SU-DHL-6 (cell line): ENCODE results near the gene NET1.

Experiments
- H2AFZ ChIP-seq: fragments of 200-600 bp; sonication (generic); 2 replicates; pipeline ENCODE4 v1.6.1; 2014; ENCODE audit warnings: low read depth, mild to moderate bottlenecking, moderate library complexity, mixed read lengths, antibody characterized with exemption, low read length; ENCODE audit not compliant: severe bottlenecking
- H3F3A ChIP-seq: fragments of 200-600 bp; shearing (Covaris generic); 2 replicates; pipeline ENCODE4 v1.6.0; 2016; ENCODE audit warnings: antibody characterized with exemption, mild to moderate bottlenecking; ENCODE audit not compliant: insufficient read depth
- H3K27ac ChIP-seq: fragments of 200-600 bp; sonication (generic); 2 replicates; pipeline ENCODE4 v1.5.1; 2016; ENCODE audit warnings: low read depth, mild to moderate bottlenecking, low read length, moderate library complexity, mixed read lengths
- H3K27me3 ChIP-seq: fragments of 200-600 bp; sonication (generic), shearing (Covaris generic); 2 replicates; pipeline ENCODE4 v1.6.0; 2014; ENCODE audit warnings: mild to moderate bottlenecking, low read length
- H3K36me3 ChIP-seq: fragments of 200-600 bp; sonication (generic); 2 replicates; pipeline ENCODE4 v1.6.1; 2014; ENCODE audit warnings: mild to moderate bottlenecking, low read length, mixed read lengths
- H3K4me2 ChIP-seq: fragments of 300-600, 200-600 bp; shearing (Covaris generic), sonication (generic); 2 replicates; pipeline ENCODE4 v1.6.0; 2014; ENCODE audit warnings: low read length, low read depth, mild to moderate bottlenecking; ENCODE audit not compliant: poor library complexity, severe bottlenecking
- H3K4me3 ChIP-seq: fragments of 200-600 bp; sonication (generic); 2 replicates; pipeline ENCODE4 v1.5.1; 2014; ENCODE audit warnings: antibody characterized with exemption, low read length, mild to moderate bottlenecking, mixed read lengths; ENCODE audit not compliant: insufficient read depth, poor library complexity, severe bottlenecking
- H3K79me2 ChIP-seq: fragments of 200-600 bp; sonication (generic); 2 replicates; pipeline ENCODE4 v1.6.1; 2014; ENCODE audit warnings: mild to moderate bottlenecking, low read length, moderate library complexity; ENCODE audit not compliant: insufficient read depth
- H3K9ac ChIP-seq: fragments of 200-600 bp; sonication (generic); 2 replicates; pipeline ENCODE4 v1.7.0; 2014; ENCODE audit warnings: mild to moderate bottlenecking, low read length
- H3K9me2 ChIP-seq: fragments of 200-600 bp; sonication (generic); replicated peaks from 2 replicates; pipeline ENCODE4 v1.6.1; 2014; ENCODE audit warnings: low read length; ENCODE audit not compliant: insufficient read depth
- H3K9me3 ChIP-seq: fragments of 200-600 bp; sonication (generic); 2 replicates; pipeline ENCODE4 v1.6.1; 2014; ENCODE audit warnings: low read length, mixed read lengths; ENCODE audit not compliant: insufficient read depth
- H4K20me1 ChIP-seq: fragments of 200-600 bp; sonication (generic); 2 replicates; pipeline ENCODE4 v1.6.1; 2014; ENCODE audit warnings: low read depth, mild to moderate bottlenecking, antibody characterized with exemption, low read length, moderate library complexity, mixed read lengths
- CTCF ChIP-seq: fragments of 200-600 bp; sonication (generic); IDR thresholded peaks from one replicate; pipeline ENCODE4 v1.5.1; 2017; ENCODE audit warnings: antibody characterized with exemption, mild to moderate bottlenecking, low read length, moderate library complexity; ENCODE audit not compliant: insufficient read depth, poor library complexity, severe bottlenecking
- EZH2phosphoT487 ChIP-seq: fragments of 200-600 bp; sonication (generic), shearing (Covaris generic); conservative IDR thresholded peaks from 2 replicates; pipeline ENCODE4 v1.6.1; 2018; ENCODE audit warnings: mild to moderate bottlenecking, antibody characterized with exemption, low read length, moderate library complexity, mixed read lengths

The NET1 gene

GRCh38 chr10:5364890-5365338 lies 47.4 kb upstream of the NET1 start, which contains the start of gene UCN3:
UCN3 (plus strand) TSS chr10:5364966; CDS start chr10:5373721, 8,755 bp downstream.
- no peak within 1 kb of the TSS for H3K9ac ChIP-seq
- H3K27me3 ChIP-seq, result no peaks in the 10 kb centered on the region
- H3F3A ChIP-seq, result no peaks in the 10 kb centered on the region
- no peak within 1 kb of the TSS for H2AFZ ChIP-seq
- no peak for TF ChIP-seq CTCF
- no peaks in the 10 kb centered on the region for H3K9me3 ChIP-seq
- no peaks in the 10 kb centered on the region for H3K79me2 ChIP-seq
- H3K9me2 ChIP-seq, result no peaks in the 10 kb centered on the region
- no peak within 1 kb of the TSS for H3K27ac ChIP-seq
- H3K4me2 ChIP-seq, result no peak within 1 kb of the TSS
- H3K36me3 ChIP-seq, result no peaks in the 10 kb centered on the region
- no peak within 1 kb of the TSS for H3K4me3 ChIP-seq
- H4K20me1 ChIP-seq, result no peaks in the 10 kb centered on the region

DNA sequence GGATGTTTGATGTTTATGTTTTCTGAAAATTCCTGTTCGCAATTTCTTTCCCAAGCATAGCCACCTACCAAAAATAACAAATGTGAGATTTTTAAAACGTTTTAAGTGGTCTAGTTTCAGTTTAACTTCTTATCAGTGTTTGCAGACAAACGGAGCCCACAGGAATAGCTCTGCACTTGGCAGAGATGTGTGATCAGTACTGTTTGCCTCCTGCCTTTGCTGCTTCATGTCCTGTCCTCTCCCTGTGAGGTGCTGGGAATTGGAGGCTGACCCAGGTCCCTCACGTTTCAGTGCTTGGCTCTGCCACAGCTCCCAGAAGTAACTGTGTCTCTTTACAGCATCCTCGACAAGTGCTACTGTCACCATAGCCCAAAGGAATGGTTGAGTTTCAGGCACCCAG lies 46.4 kb upstream of the NET1 start:
- Histone ChIP-seq H3K27me3 (no peaks in the 10 kb centered on the region), H3K27ac (no peak overlapping the region), H3K9ac (no peak overlapping the region), H3F3A (peaks cover 10% of the 10 kb centered on the region; the same call in 1 of the 2 replicates), H3K9me3 (peaks cover 6% of the 10 kb centered on the region; the same call in 1 of the 2 replicates), H4K20me1 (no peaks in the 10 kb centered on the region), H2AFZ (no peak overlapping the region), H3K4me2 (no peak overlapping the region), H3K9me2 (no peaks in the 10 kb centered on the region), H3K79me2 (no peaks in the 10 kb centered on the region), H3K4me3 (no peak overlapping the region), H3K36me3 (no peaks in the 10 kb centered on the region)
- TF ChIP-seq EZH2phosphoT487 (no peak), CTCF (no peak)

GRCh38 chr10:5369362-5370158 lies 42.8 kb upstream of the NET1 start:
- H3F3A ChIP-seq, result peaks cover 12% of the 10 kb centered on the region; the same call in 1 of the 2 replicates
- H3K36me3 ChIP-seq, result no peaks in the 10 kb centered on the region
- no peaks in the 10 kb centered on the region for H4K20me1 ChIP-seq
- H3K9me3 ChIP-seq, result peaks cover 12% of the 10 kb centered on the region; the same call in 1 of the 2 replicates
- TF ChIP-seq CTCF, result no peak
- H3K9ac ChIP-seq, result no peak overlapping the region
- no peak overlapping the region for H3K4me2 ChIP-seq
- H2AFZ ChIP-seq, result no peak overlapping the region
- no peaks in the 10 kb centered on the region for H3K79me2 ChIP-seq
- no peaks in the 10 kb centered on the region for H3K27me3 ChIP-seq
- no peak overlapping the region for H3K27ac ChIP-seq
- no peaks in the 10 kb centered on the region for H3K9me2 ChIP-seq
- no peak overlapping the region for H3K4me3 ChIP-seq
